SH-SY5Y (cell line): ENCODE results near the gene DNAJC7.

Source experiments
- GATA2 ChIP-seq: IDR thresholded peaks from 2 replicates; pipeline ENCODE4 v1.6.1; 2011; ENCODE audit warnings: mild to moderate bottlenecking, low read depth, low read length
- GATA3 ChIP-seq: IDR thresholded peaks from 2 replicates; pipeline ENCODE4 v1.6.1; 2011; ENCODE audit warnings: low read depth, mild to moderate bottlenecking, low read length, moderate library complexity

DNA sequence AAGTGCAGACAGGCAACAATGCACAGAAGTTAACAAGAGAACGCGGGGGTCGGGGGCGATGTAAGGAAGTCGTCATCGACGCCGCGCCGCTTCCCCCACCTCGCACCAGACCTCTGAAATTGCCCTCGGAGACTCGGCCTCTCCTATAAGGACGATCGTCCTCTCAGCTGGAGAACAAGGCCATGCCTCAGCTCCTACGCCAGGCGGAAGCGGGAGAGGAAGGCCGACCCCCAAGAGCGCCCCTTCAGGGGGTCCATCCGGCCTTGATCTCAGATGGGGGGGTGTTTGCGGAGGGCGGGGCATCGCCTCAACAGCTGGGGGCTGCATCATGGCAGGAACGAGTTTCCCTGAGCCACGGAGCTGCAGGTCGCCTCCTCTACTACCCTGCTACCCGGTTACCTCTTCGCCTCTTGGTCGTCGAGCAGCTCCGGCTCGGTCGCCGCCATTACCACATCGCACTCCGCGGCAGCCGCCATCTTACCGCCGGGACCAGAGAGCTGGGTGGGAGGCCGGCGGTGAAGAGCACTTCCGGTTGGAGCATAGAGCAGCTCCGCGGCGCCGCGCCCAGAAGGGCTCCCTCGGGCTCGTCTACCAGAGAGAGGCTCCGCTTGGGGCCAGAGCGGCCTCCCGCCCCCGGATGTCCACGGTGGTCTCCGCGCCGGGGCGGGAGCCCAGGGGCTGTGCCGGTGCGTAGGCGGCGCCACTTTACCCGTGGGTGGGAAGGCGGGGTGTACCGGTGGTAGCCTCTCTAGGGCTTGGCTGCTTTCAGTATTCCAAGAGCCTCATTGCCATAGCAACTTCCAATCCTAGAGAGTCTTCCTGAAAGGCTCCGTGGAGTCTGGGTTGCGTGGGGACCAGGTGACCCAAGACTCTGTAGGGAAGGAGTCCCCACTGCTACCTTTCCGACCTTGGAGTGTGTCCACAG is at the start of gene DNAJC7:
- no peak for TF ChIP-seq GATA3
- TF ChIP-seq GATA2 = no peak; the same call in 1 of the 2 replicates
